ENCODE data around the gene SCUBE1.

DNA sequence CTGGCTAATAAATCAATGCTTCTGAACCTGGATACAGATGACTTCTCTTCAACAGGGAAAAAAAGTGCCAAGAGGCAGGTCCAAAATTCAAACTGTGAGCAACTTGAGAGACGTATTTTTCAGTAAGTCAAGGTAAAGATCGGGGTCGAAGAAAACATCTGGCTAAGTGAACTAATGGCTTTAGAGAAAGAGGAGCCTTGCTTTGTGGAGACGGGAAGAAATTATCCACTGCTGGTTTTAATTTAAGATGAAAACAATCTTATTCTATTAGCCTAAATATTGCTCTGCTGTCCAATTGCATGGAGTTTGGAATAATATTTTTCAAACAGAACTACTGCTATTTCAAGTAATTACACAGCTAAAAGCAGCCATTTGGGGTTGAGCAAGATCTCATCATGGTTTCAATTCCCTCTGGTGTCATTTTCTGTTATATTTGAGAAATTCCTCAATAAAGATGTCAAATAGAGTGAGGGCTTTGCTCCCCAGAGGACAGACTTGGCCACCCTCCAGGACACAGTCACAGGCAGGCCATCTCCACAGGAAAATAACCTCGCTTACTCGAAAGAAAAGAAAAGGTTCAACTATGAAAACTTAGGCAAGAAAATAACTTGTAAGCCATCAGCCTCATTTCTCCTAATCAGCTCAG is 29.8 kb downstream of the SCUBE1 start:
- TF ChIP-seq, protein P1, sequence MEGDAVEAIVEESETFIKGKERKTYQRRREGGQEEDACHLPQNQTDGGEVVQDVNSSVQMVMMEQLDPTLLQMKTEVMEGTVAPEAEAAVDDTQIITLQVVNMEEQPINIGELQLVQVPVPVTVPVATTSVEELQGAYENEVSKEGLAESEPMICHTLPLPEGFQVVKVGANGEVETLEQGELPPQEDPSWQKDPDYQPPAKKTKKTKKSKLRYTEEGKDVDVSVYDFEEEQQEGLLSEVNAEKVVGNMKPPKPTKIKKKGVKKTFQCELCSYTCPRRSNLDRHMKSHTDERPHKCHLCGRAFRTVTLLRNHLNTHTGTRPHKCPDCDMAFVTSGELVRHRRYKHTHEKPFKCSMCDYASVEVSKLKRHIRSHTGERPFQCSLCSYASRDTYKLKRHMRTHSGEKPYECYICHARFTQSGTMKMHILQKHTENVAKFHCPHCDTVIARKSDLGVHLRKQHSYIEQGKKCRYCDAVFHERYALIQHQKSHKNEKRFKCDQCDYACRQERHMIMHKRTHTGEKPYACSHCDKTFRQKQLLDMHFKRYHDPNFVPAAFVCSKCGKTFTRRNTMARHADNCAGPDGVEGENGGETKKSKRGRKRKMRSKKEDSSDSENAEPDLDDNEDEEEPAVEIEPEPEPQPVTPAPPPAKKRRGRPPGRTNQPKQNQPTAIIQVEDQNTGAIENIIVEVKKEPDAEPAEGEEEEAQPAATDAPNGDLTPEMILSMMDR (conservative IDR thresholded peaks at IDR 0.05; ENCODE audit: low read depth in 2 of 2) = no peak
- TF ChIP-seq EZH2phosphoT487 (IDR thresholded peaks at IDR 0.05; ENCODE audit: unreplicated experiment) (no peak), POLR2AphosphoS5 (IDR thresholded peaks at IDR 0.05; ENCODE audit: low read depth) (no peak), JUNB (IDR thresholded peaks at IDR 0.05; ENCODE audit: unreplicated experiment) (no peak)
- TF ChIP-seq, protein P2, sequence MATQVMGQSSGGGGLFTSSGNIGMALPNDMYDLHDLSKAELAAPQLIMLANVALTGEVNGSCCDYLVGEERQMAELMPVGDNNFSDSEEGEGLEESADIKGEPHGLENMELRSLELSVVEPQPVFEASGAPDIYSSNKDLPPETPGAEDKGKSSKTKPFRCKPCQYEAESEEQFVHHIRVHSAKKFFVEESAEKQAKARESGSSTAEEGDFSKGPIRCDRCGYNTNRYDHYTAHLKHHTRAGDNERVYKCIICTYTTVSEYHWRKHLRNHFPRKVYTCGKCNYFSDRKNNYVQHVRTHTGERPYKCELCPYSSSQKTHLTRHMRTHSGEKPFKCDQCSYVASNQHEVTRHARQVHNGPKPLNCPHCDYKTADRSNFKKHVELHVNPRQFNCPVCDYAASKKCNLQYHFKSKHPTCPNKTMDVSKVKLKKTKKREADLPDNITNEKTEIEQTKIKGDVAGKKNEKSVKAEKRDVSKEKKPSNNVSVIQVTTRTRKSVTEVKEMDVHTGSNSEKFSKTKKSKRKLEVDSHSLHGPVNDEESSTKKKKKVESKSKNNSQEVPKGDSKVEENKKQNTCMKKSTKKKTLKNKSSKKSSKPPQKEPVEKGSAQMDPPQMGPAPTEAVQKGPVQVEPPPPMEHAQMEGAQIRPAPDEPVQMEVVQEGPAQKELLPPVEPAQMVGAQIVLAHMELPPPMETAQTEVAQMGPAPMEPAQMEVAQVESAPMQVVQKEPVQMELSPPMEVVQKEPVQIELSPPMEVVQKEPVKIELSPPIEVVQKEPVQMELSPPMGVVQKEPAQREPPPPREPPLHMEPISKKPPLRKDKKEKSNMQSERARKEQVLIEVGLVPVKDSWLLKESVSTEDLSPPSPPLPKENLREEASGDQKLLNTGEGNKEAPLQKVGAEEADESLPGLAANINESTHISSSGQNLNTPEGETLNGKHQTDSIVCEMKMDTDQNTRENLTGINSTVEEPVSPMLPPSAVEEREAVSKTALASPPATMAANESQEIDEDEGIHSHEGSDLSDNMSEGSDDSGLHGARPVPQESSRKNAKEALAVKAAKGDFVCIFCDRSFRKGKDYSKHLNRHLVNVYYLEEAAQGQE (IDR thresholded peaks at IDR 0.05; ENCODE audit: unreplicated experiment) = no peak
